HEK293 (cell line): ENCODE results near the gene GTF2IRD1.

Experiments
- ZBTB8A ChIP-seq: fragments of 450-650 bp; formaldehyde crosslinking; IDR thresholded peaks from 2 replicates; pipeline ENCODE4 v1.5.1; 2016; ENCODE audit warnings: missing biosample characterization, missing genetic modification characterization
- TF ChIP-seq, protein P1 (sequence below): fragments of 450-650 bp; formaldehyde crosslinking; IDR thresholded peaks from 2 replicates; pipeline ENCODE4 v1.5.1; 2016; ENCODE audit warnings: missing biosample characterization, missing genetic modification characterization

- TF ChIP-seq, protein P1, sequence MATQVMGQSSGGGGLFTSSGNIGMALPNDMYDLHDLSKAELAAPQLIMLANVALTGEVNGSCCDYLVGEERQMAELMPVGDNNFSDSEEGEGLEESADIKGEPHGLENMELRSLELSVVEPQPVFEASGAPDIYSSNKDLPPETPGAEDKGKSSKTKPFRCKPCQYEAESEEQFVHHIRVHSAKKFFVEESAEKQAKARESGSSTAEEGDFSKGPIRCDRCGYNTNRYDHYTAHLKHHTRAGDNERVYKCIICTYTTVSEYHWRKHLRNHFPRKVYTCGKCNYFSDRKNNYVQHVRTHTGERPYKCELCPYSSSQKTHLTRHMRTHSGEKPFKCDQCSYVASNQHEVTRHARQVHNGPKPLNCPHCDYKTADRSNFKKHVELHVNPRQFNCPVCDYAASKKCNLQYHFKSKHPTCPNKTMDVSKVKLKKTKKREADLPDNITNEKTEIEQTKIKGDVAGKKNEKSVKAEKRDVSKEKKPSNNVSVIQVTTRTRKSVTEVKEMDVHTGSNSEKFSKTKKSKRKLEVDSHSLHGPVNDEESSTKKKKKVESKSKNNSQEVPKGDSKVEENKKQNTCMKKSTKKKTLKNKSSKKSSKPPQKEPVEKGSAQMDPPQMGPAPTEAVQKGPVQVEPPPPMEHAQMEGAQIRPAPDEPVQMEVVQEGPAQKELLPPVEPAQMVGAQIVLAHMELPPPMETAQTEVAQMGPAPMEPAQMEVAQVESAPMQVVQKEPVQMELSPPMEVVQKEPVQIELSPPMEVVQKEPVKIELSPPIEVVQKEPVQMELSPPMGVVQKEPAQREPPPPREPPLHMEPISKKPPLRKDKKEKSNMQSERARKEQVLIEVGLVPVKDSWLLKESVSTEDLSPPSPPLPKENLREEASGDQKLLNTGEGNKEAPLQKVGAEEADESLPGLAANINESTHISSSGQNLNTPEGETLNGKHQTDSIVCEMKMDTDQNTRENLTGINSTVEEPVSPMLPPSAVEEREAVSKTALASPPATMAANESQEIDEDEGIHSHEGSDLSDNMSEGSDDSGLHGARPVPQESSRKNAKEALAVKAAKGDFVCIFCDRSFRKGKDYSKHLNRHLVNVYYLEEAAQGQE = no peak
- no peak for TF ChIP-seq ZBTB8A (tag by site-specific recombination)
Measured at GRCh38 chr7:74523015-74523414, 69.3 kb downstream of the GTF2IRD1 start.
